Measurements from ENCODE around the gene SV2C. TPM values are rescaled to one million over a fixed set of nuclear protein-coding genes. Genes with fewer than 3 reads are reported as not detected.

The SV2C gene
- total RNA-seq, 4 donors from 2014 or later, result 0.05 to 0.11 TPM; not detected in 2

GRCh38 chr5:76194340-76194739, 111.2 kb downstream of the SV2C start:
- WGBS, 2 donors, result 67 to 76% methylated on average over 3 of the region's 3 CpGs
- Histone ChIP-seq H3K27me3 (no peaks in the 10 kb centered on the region), H3K4me1 (no peaks in the 10 kb centered on the region), H3K4me3 (replicated peaks in 1 of 3) (no peak overlapping the region), H3K27ac (no peak overlapping the region), H3K36me3 (no peaks in the 10 kb centered on the region), H3K9me3 (no peaks in the 10 kb centered on the region)
- intact Hi-C loops (cut with DNase I), result no loop called here
- DNase-seq, result no peak
- TF ChIP-seq CTCF (IDR thresholded peaks at IDR 0.05), result no peak
- TF ChIP-seq POLR2A (IDR thresholded peaks at IDR 0.05), result no peak

GRCh38 chr5:76196457-76196856, 113.3 kb downstream of the SV2C start:
- H3K36me3 ChIP-seq, result no peaks in the 10 kb centered on the region
- H3K4me3 ChIP-seq (replicated peaks in 1 of 3), result no peak overlapping the region
- WGBS, 2 donors, result 95 to 98% methylated on average over 3 of the region's 3 CpGs
- intact Hi-C loops (cut with DNase I), result no loop called here
- no peak for DNase-seq
- H3K9me3 ChIP-seq, result no peaks in the 10 kb centered on the region
- H3K27me3 ChIP-seq, result no peaks in the 10 kb centered on the region
- H3K27ac ChIP-seq, result no peak overlapping the region
- no peaks in the 10 kb centered on the region for H3K4me1 ChIP-seq
- TF ChIP-seq CTCF (IDR thresholded peaks at IDR 0.05), result no peak
- TF ChIP-seq POLR2A (IDR thresholded peaks at IDR 0.05), result no peak

- Histone ChIP-seq H3K27ac (no peak overlapping the region), H3K36me3 (no peaks in the 10 kb centered on the region), H3K9me3 (no peaks in the 10 kb centered on the region), H3K4me1 (no peaks in the 10 kb centered on the region), H3K27me3 (no peaks in the 10 kb centered on the region), H3K4me3 (replicated peaks in 1 of 3) (no peak overlapping the region)
- 96 to 100% methylated on average over 2 of the region's 2 CpGs for WGBS, 2 donors
- no peak for DNase-seq
- intact Hi-C loops (cut with DNase I), result no loop called here
- TF ChIP-seq CTCF (IDR thresholded peaks at IDR 0.05) (no peak), POLR2A (IDR thresholded peaks at IDR 0.05) (no peak)
These were observed 113.8 kb downstream of the SV2C start for GRCh38 chr5:76196886-76197489.

- Histone ChIP-seq H3K9me3 (no peaks in the 10 kb centered on the region), H3K4me3 (replicated peaks in 1 of 3) (no peak overlapping the region), H3K27me3 (no peaks in the 10 kb centered on the region), H3K27ac (no peak overlapping the region), H3K36me3 (no peaks in the 10 kb centered on the region), H3K4me1 (no peaks in the 10 kb centered on the region)
- no peak for DNase-seq
- intact Hi-C loops (cut with DNase I), result no loop called here
- no peak for TF ChIP-seq CTCF (IDR thresholded peaks at IDR 0.05)
- no peak for TF ChIP-seq POLR2A (IDR thresholded peaks at IDR 0.05)
- WGBS, 2 donors, result 86 to 93% methylated on average over 3 of the region's 3 CpGs
These were observed 114.5 kb downstream of the SV2C start for GRCh38 chr5:76197726-76198125.

- WGBS, 2 donors, result 54 to 63% methylated on average over 6 of the region's 6 CpGs
- H3K27me3 ChIP-seq, result no peaks in the 10 kb centered on the region
- H3K9me3 ChIP-seq, result no peaks in the 10 kb centered on the region
- H3K27ac ChIP-seq, result no peak overlapping the region
- no peak for DNase-seq
- intact Hi-C loops (cut with DNase I), result no loop called here
- TF ChIP-seq POLR2A (IDR thresholded peaks at IDR 0.05) (no peak), CTCF (IDR thresholded peaks at IDR 0.05) (no peak)
- no peak overlapping the region for H3K4me3 ChIP-seq (replicated peaks in 1 of 3)
- H3K4me1 ChIP-seq, result no peaks in the 10 kb centered on the region
- H3K36me3 ChIP-seq, result no peaks in the 10 kb centered on the region
These were observed 116.4 kb downstream of the SV2C start for GRCh38 chr5:76199336-76200318.
